Measurements from ENCODE around the gene PEX3.
"Not testable (repeated sequence)": the region's sequence is repeated elsewhere in the genome, so short reads cannot be mapped to it uniquely, and the experiment has no call there.

The PEX3 gene

GRCh38 chr6:143449082-143449713 is 1.4 kb upstream of the PEX3 start:
- DNase-seq, result no peak

- DNase-seq, result peak; percentile 25 to 61
These were observed 722 bp upstream of the PEX3 start for GRCh38 chr6:143449714-143450452.

- DNase-seq, result no peak
These were observed 926 bp downstream of the PEX3 start for GRCh38 chr6:143451531-143451930.

GRCh38 chr6:143457563-143458359 is 7.2 kb downstream of the PEX3 start:
- no peak for DNase-seq

- DNase-seq, result no peak
These were observed 14.9 kb downstream of the PEX3 start for GRCh38 chr6:143465546-143465945.

- no peak for DNase-seq
These were observed 17.4 kb downstream of the PEX3 start for GRCh38 chr6:143468026-143468425.

- not testable (repeated sequence) for DNase-seq
These were observed 18.2 kb downstream of the PEX3 start for GRCh38 chr6:143468823-143469222.

GRCh38 chr6:143471822-143472221 is 21.2 kb downstream of the PEX3 start:
- no peak for DNase-seq

GRCh38 chr6:143476545-143476944 is 25.9 kb downstream of the PEX3 start:
- DNase-seq, result no peak

GRCh38 chr6:143478479-143479062 is 28.0 kb downstream of the PEX3 start:
- no peak for DNase-seq

GRCh38 chr6:143482593-143482992 is 32.0 kb downstream of the PEX3 start:
- DNase-seq, result no peak

GRCh38 chr6:143485967-143486366 is 35.4 kb downstream of the PEX3 start:
- DNase-seq, result no peak

GRCh38 chr6:143486752-143487151 is 36.1 kb downstream of the PEX3 start:
- DNase-seq, result no peak

- DNase-seq, result no peak
These were observed 39.6 kb downstream of the PEX3 start for GRCh38 chr6:143490244-143490643.

- no peak for DNase-seq
These were observed 40.2 kb downstream of the PEX3 start for GRCh38 chr6:143490775-143491174.

- no peak for DNase-seq
These were observed 46.4 kb downstream of the PEX3 start for GRCh38 chr6:143496974-143497373.

- DNase-seq, result no peak
These were observed 47.8 kb downstream of the PEX3 start for GRCh38 chr6:143498428-143498827.

GRCh38 chr6:143501851-143502250 is 51.2 kb downstream of the PEX3 start:
- DNase-seq, result peak in 1 of 2 experiments; percentile 4

GRCh38 chr6:143504369-143504768 is 53.8 kb downstream of the PEX3 start:
- no peak for DNase-seq

GRCh38 chr6:143505111-143505510 is 54.5 kb downstream of the PEX3 start:
- no peak for DNase-seq

- DNase-seq, result no peak
These were observed 54.9 kb downstream of the PEX3 start for GRCh38 chr6:143505537-143505936.

- no peak for DNase-seq
These were observed 55.6 kb downstream of the PEX3 start for GRCh38 chr6:143506199-143506598.

- DNase-seq, result no peak
These were observed 56.0 kb downstream of the PEX3 start for GRCh38 chr6:143506620-143507019.

Measured in NCI-H526 (cell line).